ENCODE data around the gene REEP5.
"Not testable (repeated sequence)": the region's sequence is repeated elsewhere in the genome, so short reads cannot be mapped to it uniquely, and the experiment has no call there.

The REEP5 gene

DNA sequence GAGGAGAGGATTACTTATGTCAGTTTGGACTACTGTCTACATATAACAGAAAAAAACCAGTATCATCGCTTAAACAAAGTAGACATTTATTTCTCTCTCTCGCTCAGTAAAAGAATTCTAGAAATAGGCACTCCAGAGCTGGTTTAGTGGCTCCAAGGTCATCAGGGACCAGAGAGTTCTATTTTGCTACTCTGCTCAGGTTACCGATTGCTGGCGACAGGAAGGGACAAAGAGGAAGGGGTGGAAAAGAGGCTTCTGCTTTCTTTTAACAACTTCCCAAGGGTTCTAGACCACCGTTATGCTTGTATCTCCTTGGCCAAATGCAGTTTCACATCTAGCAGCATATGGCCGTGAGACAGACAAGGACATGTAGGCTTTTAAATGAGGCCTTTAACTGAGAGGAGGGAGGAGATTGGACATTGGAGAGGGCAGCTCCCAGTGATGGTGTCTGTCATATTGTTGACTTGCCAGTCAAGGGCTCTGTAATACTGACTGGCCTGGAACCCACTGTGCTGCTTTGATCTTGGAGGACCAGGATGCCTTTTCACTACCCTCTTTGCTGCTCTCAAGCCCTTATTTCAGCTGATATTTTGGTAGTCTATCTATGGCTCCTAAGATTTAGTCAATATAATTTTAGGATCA lies 39.0 kb upstream of the REEP5 start:
- TF ChIP-seq CTCF (conservative IDR thresholded peaks at IDR 0.05; ENCODE audit: control insufficient read depth, insufficient read depth, low read depth, low read length) = no peak
- no peak overlapping the region for H3K4me3 ChIP-seq (ENCODE audit: control insufficient read depth, low read depth, low read length)
- no peak for DNase-seq (ENCODE audit: low read depth)

GRCh38 chr5:112960315-112960714 lies 38.3 kb upstream of the REEP5 start:
- no peak for DNase-seq (ENCODE audit: low read depth)
- TF ChIP-seq CTCF (conservative IDR thresholded peaks at IDR 0.05; ENCODE audit: control insufficient read depth, insufficient read depth, low read depth, low read length) = no peak
- no peak overlapping the region for H3K4me3 ChIP-seq (ENCODE audit: control insufficient read depth, low read depth, low read length)

GRCh38 chr5:112959872-112960271 lies 37.8 kb upstream of the REEP5 start:
- DNase-seq (ENCODE audit: low read depth) = peak; percentile 95
- not testable (repeated sequence) for H3K4me3 ChIP-seq (ENCODE audit: control insufficient read depth, low read depth, low read length)

- no peak overlapping the region for H3K4me3 ChIP-seq (ENCODE audit: control insufficient read depth, low read depth, low read length)
- TF ChIP-seq CTCF (conservative IDR thresholded peaks at IDR 0.05; ENCODE audit: control insufficient read depth, insufficient read depth, low read depth, low read length) = no peak
- DNase-seq (ENCODE audit: low read depth) = peak; percentile 99
These were observed 36.4 kb upstream of the REEP5 start for GRCh38 chr5:112958093-112959088.

- DNase-seq (ENCODE audit: low read depth) = peak; percentile 7
- TF ChIP-seq CTCF (conservative IDR thresholded peaks at IDR 0.05; ENCODE audit: control insufficient read depth, insufficient read depth, low read depth, low read length) = no peak
- no peak overlapping the region for H3K4me3 ChIP-seq (ENCODE audit: control insufficient read depth, low read depth, low read length)
These were observed 35.2 kb upstream of the REEP5 start for GRCh38 chr5:112957036-112957808.

- DNase-seq (ENCODE audit: low read depth) = no peak
- no peak overlapping the region for H3K4me3 ChIP-seq (ENCODE audit: control insufficient read depth, low read depth, low read length)
- TF ChIP-seq CTCF (conservative IDR thresholded peaks at IDR 0.05; ENCODE audit: control insufficient read depth, insufficient read depth, low read depth, low read length) = no peak
These were observed 34.6 kb upstream of the REEP5 start for GRCh38 chr5:112956606-112957005.
